Epithelial cell of proximal tubule (primary cell): ENCODE results near the gene SBNO1. TPM values are rescaled to one million over a fixed set of nuclear protein-coding genes. Genes with fewer than 3 reads are reported as not detected.

Experiments used
- DNase-seq: peaks from one replicate; pipeline ENCODE4 v3.0.0-alpha.2; 2011; ENCODE audit warnings: low read depth
- H3K4me3 ChIP-seq: 2 replicates; pipeline ENCODE4 v1.5.1; 2011; ENCODE audit warnings: low read depth, mild to moderate bottlenecking, low read length
- total RNA-seq: library from RNA; depleted of rRNA; stranded (reverse); fragments of >200 nt; gene quantifications from 2 replicates; pipeline ENCODE4 v1.2.3, GENCODE V29; 2015
- TF ChIP-seq, protein P1 (sequence below): conservative IDR thresholded peaks from 2 replicates; pipeline ENCODE4 v1.5.1; 2012; ENCODE audit warnings: low read depth, mild to moderate bottlenecking, low read length

Gene SBNO1
- total RNA-seq, 1 donor from 2014 or later: 17.8 TPM

DNA sequence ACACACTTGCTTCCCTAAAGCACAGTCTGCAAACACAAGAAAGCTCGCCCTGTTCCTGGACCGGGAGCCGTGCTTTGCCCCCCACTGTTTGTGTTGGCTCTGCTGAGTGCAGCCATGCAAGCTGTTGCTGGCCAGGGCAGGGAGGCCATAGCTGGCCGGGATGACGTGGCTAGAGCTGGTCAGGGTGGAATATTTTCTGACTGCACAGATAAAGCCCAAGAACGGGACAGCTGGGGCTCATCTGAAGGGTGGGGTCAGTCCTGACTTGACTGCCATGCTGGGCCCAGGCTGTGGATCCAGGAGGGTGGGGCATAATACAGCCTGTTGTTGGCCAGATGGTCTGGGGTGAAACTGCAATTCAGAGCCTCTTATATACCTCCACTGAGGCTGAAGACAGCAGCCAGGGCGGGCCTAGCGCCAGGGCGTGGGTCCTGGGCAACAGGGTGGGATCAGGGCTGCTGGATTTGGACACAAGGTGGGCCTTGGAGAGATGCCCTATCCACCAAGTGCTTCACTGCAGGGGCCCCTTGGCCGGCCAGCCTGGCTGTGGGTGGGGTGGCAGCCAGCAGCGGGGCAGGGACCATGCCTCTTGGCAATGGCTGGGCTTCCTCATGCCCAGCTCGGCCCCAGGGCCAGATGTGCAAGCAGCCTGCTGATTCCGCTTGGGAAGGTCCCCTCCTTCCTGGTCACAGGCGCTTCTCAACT, 34.1 kb upstream of the SBNO1 start:
- no peak for DNase-seq
- TF ChIP-seq, protein P1, sequence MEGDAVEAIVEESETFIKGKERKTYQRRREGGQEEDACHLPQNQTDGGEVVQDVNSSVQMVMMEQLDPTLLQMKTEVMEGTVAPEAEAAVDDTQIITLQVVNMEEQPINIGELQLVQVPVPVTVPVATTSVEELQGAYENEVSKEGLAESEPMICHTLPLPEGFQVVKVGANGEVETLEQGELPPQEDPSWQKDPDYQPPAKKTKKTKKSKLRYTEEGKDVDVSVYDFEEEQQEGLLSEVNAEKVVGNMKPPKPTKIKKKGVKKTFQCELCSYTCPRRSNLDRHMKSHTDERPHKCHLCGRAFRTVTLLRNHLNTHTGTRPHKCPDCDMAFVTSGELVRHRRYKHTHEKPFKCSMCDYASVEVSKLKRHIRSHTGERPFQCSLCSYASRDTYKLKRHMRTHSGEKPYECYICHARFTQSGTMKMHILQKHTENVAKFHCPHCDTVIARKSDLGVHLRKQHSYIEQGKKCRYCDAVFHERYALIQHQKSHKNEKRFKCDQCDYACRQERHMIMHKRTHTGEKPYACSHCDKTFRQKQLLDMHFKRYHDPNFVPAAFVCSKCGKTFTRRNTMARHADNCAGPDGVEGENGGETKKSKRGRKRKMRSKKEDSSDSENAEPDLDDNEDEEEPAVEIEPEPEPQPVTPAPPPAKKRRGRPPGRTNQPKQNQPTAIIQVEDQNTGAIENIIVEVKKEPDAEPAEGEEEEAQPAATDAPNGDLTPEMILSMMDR: no peak

DNA sequence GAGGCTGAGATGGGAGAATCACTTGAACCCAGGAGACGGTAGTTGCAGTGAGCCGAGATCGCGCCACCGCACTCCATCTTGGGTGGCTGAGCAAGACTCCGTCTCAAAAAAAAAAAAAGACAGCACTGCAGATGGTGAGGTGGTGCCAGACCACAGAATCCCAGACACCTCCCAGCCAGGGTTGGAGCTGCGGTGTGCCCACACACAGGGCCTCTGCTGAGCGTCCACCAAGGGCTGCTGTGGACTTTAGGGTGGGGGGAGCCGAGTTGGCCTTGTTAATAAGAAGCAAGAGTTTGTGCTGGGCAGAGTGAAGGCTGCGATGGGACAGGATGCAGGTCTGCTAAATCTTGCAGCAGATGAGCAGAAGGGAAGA, 33.5 kb upstream of the SBNO1 start:
- H3K4me3 ChIP-seq: no peak overlapping the region
- no peak for DNase-seq
- TF ChIP-seq, protein P1: no peak

More for the DNA sequence above, 34.1 kb upstream of the SBNO1 start:
- H3K4me3 ChIP-seq: no peak overlapping the region

DNA sequence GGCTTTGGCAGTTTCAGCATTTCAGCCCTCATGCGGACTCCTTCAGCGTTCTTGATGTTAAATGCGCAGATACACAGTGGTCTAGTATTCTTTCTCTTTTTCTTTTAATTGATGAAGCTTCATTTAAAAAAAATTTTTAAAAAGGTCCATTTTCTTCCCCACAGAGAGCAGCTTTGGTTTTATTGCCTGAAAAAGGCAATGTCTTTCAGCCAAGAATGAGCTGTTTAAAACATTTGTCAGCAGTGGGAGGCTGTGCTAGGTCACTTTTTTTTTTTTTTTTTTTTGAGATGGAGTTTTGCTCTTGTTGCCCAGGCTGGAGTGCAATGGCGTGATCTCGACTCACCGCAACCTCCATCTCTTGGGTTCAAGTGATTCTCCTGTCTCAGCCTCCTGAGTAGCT, 32.8 kb upstream of the SBNO1 start:
- TF ChIP-seq, protein P1: no peak
- H3K4me3 ChIP-seq: no peak overlapping the region
- no peak for DNase-seq

DNA sequence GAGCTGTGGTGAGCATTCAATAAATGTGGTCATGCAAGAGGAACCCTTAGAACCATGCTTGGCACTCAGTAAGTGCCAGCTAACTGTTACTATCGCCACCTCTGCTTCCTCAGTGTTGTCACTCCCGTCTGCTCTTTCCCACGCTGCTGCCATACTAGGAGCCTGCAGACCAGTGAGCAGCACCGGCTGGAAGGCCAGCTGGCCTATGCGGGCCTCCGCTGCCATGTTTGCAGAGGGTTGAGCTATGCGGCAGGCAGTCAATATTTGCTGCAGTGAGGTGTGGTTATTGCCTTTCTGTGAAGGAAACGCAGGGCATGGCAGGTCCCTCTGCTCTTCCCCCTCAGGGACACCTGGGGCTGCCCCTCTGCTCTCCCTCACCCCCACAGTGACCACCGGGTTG, 32.3 kb upstream of the SBNO1 start:
- no peak for DNase-seq
- TF ChIP-seq, protein P1: no peak

DNA sequence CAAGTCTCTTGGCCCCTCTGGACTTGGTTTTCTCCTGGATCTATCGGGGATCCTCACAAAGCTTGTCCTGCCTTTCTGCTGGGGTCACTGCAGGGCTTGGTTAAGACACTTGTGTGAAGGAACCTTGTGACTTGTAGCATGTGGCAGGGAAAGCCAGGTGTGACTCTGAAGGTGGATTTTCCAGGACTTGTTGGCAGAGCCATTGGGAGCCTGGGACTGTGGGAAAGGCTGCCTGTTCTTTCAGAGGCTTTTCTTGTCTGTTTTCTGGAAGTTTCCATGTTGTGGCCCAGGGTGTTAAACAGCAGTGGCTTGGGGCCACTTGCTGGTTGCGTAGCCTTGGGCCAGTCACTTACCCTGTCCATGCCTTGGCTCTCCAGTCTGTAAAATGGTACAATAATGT, 31.9 kb upstream of the SBNO1 start:
- no peak for DNase-seq
- TF ChIP-seq, protein P1: no peak
- no peak overlapping the region for H3K4me3 ChIP-seq

More for the DNA sequence above, 32.3 kb upstream of the SBNO1 start:
- H3K4me3 ChIP-seq: no peak overlapping the region

DNA sequence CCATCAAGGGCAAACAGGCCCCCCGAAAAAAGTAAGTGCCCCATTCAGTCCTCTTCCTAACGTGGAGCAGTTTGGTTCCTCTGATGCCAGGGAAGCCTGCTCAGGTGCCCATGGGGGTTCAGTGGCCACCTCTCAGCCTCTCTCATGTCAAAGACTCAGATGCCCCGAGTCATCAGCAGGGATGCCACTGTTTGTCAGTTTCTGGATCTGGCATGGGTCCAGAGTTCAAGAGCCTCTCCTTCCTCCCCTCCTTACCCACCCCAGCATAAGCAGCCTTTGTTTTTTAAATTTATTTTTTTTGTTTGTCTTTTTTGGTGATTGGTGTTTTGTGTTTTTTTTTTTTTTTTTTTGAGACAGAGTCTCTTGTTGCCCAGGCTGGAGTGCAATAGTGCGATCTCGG, 30.6 kb upstream of the SBNO1 start:
- TF ChIP-seq, protein P1: no peak
- no peak for DNase-seq

DNA sequence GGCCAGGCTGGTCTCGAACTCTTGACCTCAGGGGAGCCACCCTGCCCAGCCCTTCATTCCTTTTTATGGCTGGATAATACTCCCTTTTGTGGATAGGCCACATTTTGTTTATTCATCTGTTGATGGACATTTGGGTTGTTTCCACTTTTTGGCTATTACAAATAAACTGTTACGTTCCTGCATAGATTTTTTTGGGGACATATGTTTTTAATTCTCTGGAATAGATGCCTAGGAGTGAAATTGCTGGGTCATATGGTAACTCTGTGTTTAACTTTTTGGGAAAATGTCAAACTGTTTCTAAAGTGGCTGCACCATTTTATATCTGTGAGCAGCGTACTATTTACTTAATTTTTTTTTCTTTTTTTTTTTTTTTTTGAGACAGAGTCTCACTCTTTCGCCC, 29.1 kb upstream of the SBNO1 start:
- no peak overlapping the region for H3K4me3 ChIP-seq
- no peak for DNase-seq
- TF ChIP-seq, protein P1: no peak

More for the DNA sequence above, 30.6 kb upstream of the SBNO1 start:
- no peak overlapping the region for H3K4me3 ChIP-seq
